ENCODE data around the gene KIAA1217.
"Not testable (repeated sequence)": the region's sequence is repeated elsewhere in the genome, so short reads cannot be mapped to it uniquely, and the experiment has no call there.

The KIAA1217 gene

DNA sequence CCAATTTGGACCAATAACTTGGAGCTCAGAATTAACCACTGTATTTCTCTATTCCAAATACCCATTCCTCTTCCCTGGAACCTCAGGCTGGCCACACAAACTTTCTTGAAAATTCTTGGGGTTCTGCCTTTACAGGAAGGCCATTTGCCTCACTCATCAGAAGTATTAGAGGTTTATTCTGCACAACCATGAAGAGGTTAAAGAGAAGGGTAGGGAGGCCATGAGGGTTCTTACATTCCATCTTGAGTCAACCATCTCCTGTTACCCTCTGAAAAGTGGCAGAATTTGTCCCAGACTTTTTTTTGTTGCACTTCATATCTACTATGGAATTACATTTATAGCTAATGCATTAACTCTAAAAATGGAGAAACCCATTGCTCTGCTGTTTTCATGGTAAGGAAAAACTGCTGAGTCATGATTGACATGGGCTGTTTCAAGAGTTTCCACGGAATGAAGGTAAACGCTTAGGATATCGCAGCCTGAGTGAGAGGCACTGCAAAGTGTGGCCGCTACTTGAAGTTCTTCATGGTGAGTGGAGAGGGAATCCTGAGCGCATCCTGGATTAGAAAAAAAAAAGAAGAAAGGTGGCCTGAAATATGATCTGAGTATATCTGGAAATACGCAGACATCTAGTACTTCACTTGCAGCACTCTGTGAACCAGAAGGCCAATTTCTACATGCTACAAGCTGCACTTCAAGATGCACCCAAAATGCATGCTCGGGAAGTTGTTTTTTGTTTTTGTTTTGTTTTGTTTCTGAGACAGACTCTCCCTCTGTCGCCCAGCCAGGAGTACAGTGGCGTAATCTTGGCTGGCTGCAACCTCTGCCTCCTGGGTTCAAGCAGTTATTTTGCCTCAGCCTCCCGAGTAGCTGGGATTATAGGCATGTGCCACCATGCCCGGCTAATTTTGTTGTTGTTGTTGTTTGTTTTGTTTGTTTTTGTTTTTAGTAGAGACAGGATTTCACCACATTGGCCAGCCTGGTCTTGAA is 83.7 kb downstream of the KIAA1217 start:
- no peak for DNase-seq

- no peak for DNase-seq
These were observed 90.8 kb downstream of the KIAA1217 start for GRCh38 chr10:24299578-24300260.

DNA sequence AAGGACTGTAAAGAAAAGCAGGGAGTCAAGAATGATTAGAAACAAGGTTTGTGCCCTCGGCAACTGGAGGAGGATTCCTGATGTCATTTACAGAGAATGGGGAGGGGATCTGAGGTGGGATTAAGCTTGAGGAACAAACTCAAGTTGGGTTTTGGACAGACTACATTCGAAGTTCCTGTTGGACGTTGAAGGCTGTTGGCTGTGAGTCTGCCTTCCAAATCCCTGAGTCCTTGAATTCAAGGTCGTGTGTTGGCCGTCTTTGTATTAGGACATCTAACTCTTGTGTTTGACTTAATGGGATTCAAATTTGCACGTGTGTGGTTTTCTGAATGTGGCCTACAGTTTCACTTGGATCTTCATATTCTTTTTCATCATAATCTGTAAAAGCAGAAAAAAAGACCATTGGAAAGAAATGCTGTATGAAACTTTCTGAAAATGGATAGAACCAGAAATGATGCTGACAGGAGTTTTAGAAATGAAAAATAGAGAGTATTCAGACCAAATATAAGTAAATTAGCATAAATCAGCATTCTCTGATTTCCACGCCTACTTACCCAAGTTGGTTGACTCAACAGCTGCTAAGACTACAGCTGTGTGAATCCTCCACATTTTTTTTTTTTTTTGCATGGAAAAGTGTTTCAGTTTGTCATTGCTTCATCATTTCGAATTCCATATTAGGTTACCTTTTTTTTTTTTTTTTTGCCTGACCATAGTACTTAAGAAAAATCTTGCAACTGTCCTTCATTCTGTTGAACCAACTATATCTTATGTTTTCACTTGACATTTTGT is 94.8 kb downstream of the KIAA1217 start:
- DNase-seq: no peak

DNA sequence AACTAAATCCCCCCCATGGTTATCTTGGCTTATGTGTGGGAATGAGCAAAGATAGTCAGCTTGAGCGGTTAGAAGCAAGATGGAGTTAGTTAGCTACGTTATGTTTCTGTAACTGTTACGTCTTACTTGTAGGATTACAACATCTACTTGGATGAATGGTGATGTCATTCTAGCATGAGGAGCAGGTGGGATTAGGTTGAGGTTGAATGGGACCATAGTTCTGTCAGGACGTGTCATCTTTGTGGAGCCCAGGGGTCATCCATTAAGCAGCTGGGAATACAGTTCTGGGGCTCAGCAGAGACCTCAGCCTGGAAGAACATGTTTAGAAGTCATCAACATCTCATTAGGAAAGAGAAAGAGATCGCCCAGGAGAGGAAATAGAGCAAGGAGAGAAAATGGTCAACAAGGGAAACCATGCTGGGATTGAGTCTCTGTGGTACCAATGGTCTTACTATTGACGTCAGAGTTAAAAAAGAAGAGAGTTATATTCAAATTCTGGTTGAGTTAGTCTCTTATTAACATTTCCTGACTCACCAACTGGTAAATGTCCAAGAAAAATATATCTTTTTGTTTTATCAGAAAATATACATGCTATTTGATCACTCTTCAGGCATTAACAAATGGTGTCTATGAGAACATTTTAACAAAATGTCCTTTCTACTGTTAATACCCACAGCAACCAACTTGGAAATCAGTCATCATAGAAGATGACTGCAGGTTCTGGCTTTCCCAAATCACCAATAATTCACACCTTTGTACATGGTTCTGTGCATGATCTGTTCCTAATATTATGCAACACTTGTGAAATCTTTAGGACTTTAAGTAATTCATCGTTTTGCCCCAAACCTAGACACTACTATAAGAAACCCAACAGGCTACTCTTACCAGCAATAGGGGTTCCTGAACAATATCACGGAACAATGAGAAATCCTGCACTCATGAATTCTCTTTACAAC is 96.9 kb downstream of the KIAA1217 start:
- DNase-seq: no peak

GRCh38 chr10:24306507-24306875 is 97.6 kb downstream of the KIAA1217 start:
- DNase-seq: no peak

GRCh38 chr10:24307116-24307515 is 98.2 kb downstream of the KIAA1217 start:
- no peak for DNase-seq

DNA sequence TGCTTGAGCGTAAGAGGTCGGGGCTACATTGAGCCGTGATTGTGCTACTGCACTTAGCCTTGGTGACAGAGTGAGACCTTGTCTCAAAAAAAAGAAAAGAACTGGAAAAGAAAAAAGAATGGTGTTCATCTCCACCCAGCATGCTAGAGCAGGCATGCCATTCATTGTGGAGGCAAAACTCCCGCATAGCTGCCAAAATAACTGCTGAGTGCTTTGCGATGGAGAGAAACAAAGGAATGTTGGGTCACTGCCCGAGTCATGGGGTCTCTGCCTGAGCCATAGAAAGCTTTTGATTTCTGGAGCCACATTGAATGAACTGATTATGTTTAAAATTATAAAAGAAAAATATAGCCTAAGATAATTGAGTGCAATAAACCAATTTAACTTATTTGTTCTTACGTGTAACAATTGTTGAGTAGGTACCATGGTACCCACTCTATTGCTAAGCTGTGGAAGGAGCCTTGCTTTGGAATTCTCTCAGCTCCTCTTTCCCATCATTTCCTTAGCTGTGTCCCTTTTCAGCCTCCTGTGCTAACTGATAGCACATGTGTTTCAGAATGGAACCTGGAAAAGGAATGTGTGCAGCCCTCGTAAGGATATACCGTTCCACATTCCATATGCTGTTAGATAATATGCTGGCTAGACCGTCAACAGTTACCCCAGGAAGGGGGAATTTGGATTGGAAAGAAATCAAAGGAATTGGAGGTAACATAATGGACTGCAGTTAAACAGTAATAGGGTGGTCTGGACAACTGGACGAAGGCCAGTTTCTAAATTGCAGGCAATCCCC is 99.0 kb downstream of the KIAA1217 start:
- no peak for DNase-seq

- no peak for DNase-seq
These were observed 101.2 kb downstream of the KIAA1217 start for GRCh38 chr10:24310104-24310503.

GRCh38 chr10:24311888-24312287 is 103.0 kb downstream of the KIAA1217 start:
- DNase-seq: no peak

DNA sequence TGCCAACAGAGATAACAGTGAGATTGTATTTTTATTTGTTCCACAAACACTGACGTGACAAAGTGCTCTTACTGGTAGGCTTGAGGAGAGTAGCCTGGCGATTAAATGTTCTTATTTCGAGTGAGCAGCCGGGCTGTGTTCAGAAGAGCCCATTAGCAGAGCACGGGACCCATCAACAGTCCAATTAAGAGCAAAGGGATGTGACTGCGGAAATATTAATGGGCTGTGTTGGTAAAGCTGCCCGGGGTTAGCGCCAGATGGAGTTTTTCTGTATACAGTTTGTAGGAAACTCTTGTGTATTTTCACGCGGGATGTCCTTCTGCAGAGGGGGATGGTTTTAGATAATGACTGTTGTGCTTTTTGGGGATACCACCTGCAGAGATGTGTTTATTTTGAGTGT is 104.3 kb downstream of the KIAA1217 start:
- no peak for DNase-seq

DNA sequence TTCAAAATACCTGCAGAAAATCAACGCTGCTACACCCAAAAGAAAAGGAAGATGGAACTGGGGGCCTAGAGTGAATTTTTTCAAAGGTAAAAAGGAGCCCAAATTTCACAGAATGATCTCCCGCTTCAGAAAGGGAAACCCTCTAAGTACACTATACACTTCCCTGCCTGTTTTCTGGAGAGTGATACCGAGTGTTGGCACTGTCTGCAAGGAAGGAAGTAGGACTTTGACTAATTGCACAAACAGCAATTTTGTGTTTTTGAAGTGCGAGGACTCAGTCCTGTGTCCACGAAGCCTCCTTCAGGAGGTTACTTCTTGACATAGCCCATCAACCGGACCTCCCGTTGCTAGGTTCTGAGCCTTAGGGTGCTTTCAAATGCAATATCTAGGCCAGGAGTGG is 106.3 kb downstream of the KIAA1217 start:
- DNase-seq: no peak

DNA sequence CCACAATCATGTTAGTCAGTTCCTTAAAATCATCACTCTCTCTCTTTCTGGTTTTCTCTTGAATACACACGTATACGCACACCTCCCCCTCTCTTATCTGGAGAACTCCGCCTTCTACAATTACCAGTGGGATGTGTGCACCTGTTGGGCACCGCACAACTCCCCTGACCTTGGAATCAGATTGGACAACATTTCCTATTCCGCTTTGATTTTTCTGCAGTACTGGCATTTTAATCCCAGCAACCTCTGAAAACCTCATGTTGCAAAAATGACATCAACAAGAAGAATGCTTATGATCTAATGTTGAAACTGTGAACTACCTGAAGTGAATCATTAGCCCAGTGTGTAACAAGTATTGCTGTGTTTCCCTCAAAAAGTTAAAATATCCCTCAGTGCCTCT is 109.6 kb downstream of the KIAA1217 start:
- DNase-seq: no peak

GRCh38 chr10:24320373-24320772 is 111.4 kb downstream of the KIAA1217 start:
- DNase-seq: no peak

DNA sequence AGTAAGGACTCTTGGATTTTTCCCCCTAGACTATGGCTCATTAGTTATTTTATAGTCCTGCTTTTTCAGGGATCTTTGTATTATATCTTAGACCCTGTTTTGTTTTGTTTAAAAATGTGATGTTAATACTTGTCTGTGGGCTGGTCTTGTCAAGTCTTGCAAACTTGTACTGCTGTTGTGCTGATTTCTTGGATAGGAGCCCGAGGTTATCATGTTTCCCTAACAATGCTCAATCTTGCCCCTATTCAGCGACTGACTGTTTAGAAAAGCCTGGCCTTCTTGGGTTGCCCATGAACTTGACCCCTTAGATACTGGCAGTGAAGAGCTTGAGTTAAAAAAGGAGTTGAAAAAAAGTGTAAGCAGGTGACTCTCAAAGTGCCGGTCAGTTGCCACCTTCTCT is 115.7 kb downstream of the KIAA1217 start:
- no peak for DNase-seq

DNA sequence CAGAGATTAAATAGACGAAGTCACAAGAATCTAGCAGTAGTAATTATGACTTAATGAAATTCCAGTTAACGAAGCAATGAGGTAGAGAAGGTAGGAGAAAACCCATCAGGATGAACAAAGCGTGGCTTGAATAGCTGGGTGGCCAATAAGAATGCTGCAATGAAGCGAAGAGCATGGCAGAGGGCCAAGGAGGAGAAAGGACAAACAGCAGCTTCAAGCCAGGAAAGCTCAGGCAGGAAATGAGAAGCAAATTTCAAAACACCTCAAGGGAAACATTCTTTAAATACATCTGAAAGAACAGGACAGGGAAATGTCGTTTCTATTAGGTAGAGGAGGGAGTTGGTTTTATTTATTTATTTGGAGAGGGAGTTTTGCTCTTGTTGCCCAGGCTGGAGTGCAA is 122.5 kb downstream of the KIAA1217 start:
- no peak for DNase-seq

GRCh38 chr10:24333736-24334135 is 124.8 kb downstream of the KIAA1217 start:
- no peak for DNase-seq

GRCh38 chr10:24334279-24334939 is 125.5 kb downstream of the KIAA1217 start:
- no peak for DNase-seq

DNA sequence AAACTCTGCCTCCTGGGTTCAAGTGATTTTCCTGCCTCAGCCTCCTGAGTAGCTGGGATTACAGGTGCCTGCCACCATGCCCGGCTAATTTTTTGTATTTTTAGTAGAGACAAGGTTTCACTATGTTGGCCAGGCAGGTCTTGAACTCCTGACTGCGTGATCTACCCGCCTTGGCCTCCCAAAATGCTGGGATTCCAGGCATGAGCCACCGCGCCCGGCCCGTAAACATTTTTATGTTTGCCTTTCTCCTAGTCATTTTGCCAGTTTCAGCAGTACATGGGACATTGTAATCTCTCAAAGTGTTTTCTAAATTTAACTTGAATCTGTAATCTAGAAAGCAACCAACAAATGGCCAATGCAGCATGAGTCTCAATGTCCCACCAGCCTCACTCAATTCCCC is 128.8 kb downstream of the KIAA1217 start:
- not testable (repeated sequence) for DNase-seq

GRCh38 chr10:24339387-24339786 is 130.4 kb downstream of the KIAA1217 start:
- DNase-seq: no peak

GRCh38 chr10:24340446-24340845 is 131.5 kb downstream of the KIAA1217 start:
- DNase-seq: no peak

GRCh38 chr10:24340883-24341282 is 131.9 kb downstream of the KIAA1217 start:
- DNase-seq: no peak

Data from suppressor macrophage (primary cell).